BJ (cell line): ENCODE results near the gene NUPR2. TPM values are rescaled to one million over a fixed set of nuclear protein-coding genes. Genes with fewer than 3 reads are reported as not detected.
"Not testable (repeated sequence)": the region's sequence is repeated elsewhere in the genome, so short reads cannot be mapped to it uniquely, and the experiment has no call there.

Experiments
- CTCF ChIA-PET: fragments of 350-600 bp; formaldehyde crosslinking; extraction: SDS; loops from one replicate; lab custom pipeline; 2021; ENCODE audit warnings: antibody characterized with exemption, inconsistent platforms; lab: Yijun Ruan, JAX
- POLR2A ChIA-PET: fragments of 300-600 bp; sonication (Branson Sonifier 250); formaldehyde crosslinking; extraction: SDS; loops from one replicate; lab custom pipeline; 2021; ENCODE audit warnings: antibody characterized with exemption; lab: Charles Lee
- DNase-seq: peaks from one replicate; pipeline ENCODE4 v3.0.0-alpha.2; 2011; ENCODE audit warnings: low read depth
- H3K27me3 ChIP-seq: 2 replicates; pipeline ENCODE4 v1.6.0; 2011; ENCODE audit warnings: low read length; ENCODE audit not compliant: control insufficient read depth, insufficient read depth
- H3K36me3 ChIP-seq: 2 replicates; pipeline ENCODE4 v1.5.1; 2011; ENCODE audit warnings: low read length; ENCODE audit not compliant: control insufficient read depth, insufficient read depth
- H3K4me3 ChIP-seq: 2 replicates; pipeline ENCODE4 v1.5.1; 2011; ENCODE audit warnings: low read depth, mild to moderate bottlenecking, control low read depth, low read length
- polyA plus RNA-seq: library from polyadenylated mRNA; depleted of rRNA; stranded (reverse); fragments of >200 nt; gene quantifications from 2 replicates; pipeline ENCODE4 v1.2.3, GENCODE V29; 2011
- TF ChIP-seq, protein P1 (sequence below): IDR thresholded peaks from 2 replicates; pipeline ENCODE4 v1.5.1; 2011; ENCODE audit warnings: low read depth, mild to moderate bottlenecking, control low read depth, inconsistent platforms, low read length, moderate library complexity; ENCODE audit not compliant: insufficient read depth

Gene NUPR2
- polyA plus RNA-seq, 1 experiment: not detected

DNA sequence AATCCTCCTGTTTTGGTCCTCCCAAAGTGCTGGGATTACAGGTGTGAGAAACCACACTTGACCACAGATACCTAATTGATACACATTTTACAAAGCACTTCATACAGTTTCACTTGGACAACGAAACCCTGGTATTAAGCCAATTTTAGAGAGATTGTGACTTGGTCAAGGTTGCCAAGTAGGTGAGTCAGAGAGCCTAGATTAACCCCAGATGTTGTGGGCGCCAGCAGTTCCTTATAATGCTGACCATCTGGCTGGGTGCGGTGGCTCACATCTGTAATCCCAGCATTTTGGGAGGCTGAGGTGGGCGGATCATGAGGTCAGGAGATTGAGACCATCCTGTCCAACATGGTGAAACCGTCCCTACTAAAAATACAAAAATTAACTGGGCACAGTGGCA lies 18.5 kb downstream of the NUPR2 start:
- peaks cover 16% of the 10 kb centered on the region for H3K36me3 ChIP-seq
- H3K27me3 ChIP-seq: no peaks in the 10 kb centered on the region
- TF ChIP-seq, protein P1, sequence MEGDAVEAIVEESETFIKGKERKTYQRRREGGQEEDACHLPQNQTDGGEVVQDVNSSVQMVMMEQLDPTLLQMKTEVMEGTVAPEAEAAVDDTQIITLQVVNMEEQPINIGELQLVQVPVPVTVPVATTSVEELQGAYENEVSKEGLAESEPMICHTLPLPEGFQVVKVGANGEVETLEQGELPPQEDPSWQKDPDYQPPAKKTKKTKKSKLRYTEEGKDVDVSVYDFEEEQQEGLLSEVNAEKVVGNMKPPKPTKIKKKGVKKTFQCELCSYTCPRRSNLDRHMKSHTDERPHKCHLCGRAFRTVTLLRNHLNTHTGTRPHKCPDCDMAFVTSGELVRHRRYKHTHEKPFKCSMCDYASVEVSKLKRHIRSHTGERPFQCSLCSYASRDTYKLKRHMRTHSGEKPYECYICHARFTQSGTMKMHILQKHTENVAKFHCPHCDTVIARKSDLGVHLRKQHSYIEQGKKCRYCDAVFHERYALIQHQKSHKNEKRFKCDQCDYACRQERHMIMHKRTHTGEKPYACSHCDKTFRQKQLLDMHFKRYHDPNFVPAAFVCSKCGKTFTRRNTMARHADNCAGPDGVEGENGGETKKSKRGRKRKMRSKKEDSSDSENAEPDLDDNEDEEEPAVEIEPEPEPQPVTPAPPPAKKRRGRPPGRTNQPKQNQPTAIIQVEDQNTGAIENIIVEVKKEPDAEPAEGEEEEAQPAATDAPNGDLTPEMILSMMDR: no peak
- peak; percentile 81 for DNase-seq
- no peak overlapping the region for H3K4me3 ChIP-seq
- ChIA-PET POLR2A (no interaction called here), CTCF (interaction anchor here (1.1 kb wide), 1 partner anchor 18 kb away, joined by 4 read pairs; no protein-coding TSS in a partner anchor)

DNA sequence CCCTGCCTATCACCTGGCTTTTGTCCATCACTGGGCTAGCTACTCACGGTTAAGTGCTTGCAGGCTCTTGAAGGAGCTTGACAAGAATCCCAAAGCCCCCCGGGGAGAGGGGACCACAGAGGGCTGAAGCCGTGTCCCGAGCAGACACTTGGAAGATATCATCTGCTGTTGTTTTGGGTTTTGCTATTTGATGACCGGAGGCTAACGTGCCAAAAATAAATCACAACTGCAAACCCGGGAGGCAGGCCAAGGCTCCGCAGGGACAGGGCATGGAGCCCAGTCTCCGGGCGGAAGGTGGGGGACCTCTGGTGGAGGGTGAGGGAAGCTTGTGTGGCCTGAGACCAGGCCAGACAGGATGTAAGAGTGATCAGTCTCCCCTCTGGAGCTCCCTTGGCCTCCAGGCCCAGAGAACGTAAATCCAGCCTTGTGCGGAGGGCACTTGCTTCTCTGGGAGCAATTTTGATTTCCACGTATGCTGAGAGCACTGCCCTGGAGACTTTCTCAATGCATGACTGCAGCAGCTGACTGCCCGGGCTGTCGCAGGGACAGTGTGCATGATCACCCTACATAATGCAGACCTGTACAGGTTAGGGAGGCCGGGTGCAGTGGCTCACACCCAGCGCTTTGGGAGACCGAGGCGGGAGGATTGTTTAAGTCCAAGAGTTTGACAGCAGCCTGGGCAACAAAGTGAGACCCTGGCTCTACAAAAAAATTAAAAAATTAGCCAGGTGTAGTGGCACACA lies 23.3 kb downstream of the NUPR2 start, which contains the start of gene PHKG1:
Gene PHKG1, minus strand, starts transcription at position 164 of the 743 bp plus-strand sequence. CDS start 4,011 bp downstream, outside the sequence.
- POLR2A ChIA-PET: interaction anchor here (0.5 to 0.9 kb wide), 3 partner anchors 12 to 42 kb away, joined by 3 to 4 read pairs (median 4); partner anchors contain the start of genes CCT6A, CHCHD2 and PSPH
- CTCF ChIA-PET: interaction anchor here (0.7 to 3.3 kb wide), 17 partner anchors 8 to 451 kb away, joined by 3 to 24 read pairs (median 3); partner anchors contain the start of genes CCT6A and PSPH
- Histone ChIP-seq H3K4me3 (no peak within 1 kb of the TSS), H3K27me3 (no peaks in the 10 kb centered on the region), H3K36me3 (no peaks in the 10 kb centered on the region)
- TF ChIP-seq, protein P1: peak; percentile 85
- DNase-seq: peak; percentile 67

DNA sequence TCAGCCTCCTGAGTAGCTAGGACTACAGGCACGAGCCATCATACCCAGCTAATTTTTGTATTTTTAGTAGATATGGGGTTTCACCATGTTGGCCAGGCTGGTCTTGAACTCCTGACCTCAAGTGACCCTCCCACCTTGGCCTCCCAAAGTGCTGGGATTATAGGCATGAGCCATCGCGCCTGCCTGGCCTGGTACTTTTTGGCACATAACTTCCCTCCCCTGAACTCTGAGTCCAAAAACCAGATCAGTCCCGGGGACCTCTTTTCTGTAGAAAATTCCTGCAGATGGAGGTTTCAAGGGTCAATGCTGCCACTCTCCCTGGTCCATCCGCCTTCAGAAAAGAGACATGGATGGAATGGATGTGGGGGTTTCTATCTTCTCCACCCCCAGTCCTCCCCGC lies 23.8 kb downstream of the NUPR2 start:
- H3K27me3 ChIP-seq, DNase-seq, H3K4me3 ChIP-seq, H3K36me3 ChIP-seq: not testable (repeated sequence)
- ChIA-PET POLR2A (interaction anchor here (0.5 to 0.9 kb wide), 2 partner anchors 13 to 14 kb away, joined by 4 read pairs; partner anchors contain the start of gene CHCHD2), CTCF (interaction anchor here (0.7 to 3.3 kb wide), 15 partner anchors 9 to 451 kb away, joined by 3 to 24 read pairs (median 3); partner anchors contain the start of genes CCT6A and PSPH)

DNA sequence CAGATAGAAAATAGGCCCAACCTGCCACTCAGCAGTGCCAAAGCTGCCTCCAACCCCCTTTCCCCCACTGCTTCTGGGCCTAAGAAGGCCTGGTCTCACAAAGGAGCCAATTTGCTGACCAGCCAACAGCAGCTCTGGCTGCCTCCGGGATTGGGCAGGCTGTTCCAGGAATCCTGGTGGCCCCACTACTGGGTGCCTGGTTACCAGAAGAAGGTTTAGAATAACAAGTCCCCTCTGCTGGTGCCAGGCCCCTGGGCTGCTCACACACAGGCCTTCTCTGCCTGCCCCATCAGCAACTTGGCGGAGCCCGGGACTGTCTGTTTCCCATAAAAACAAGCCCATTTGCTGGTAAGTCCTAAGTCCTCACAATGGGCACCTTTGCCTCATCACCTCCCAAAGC lies 24.6 kb downstream of the NUPR2 start:
- no peak for DNase-seq
- TF ChIP-seq, protein P1: no peak
- peaks cover 4% of the 10 kb centered on the region; the same call in 1 of the 2 replicates for H3K36me3 ChIP-seq
- H3K27me3 ChIP-seq: no peaks in the 10 kb centered on the region
- H3K4me3 ChIP-seq: no peak overlapping the region
- CTCF ChIA-PET: interaction anchor here (0.9 to 3.3 kb wide), 5 partner anchors 8 to 88 kb away, joined by 3 to 24 read pairs (median 8); partner anchors contain the start of genes CCT6A and PSPH
- POLR2A ChIA-PET: interaction anchor here (0.6 kb wide), 1 partner anchor 86 kb away, joined by 3 read pairs; no protein-coding TSS in a partner anchor

DNA sequence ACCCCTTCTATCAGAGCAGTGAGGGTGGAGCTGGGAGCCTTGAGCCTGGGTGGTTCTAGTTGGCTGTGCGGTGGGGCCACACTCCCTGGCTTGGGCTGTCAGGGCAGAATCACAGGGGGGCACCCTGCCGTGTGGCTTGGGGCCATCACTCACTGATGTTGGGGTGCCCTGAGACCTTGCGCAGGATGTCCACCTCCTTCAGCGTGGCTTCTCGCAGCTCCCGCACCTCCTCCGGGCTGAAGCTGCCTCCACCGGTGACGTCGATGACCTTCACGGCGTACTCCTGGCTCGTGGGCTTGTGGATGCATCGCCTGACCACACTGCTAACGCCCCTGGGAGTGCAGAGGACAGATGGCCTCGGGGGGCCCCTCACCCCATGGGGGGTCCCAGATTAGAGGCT lies 28.8 kb downstream of the NUPR2 start:
- Histone ChIP-seq H3K27me3 (no peaks in the 10 kb centered on the region), H3K4me3 (no peak overlapping the region), H3K36me3 (peaks cover 5% of the 10 kb centered on the region; the same call in 1 of the 2 replicates)
- ChIA-PET CTCF (interaction anchor here (1.4 to 2.0 kb wide), 2 partner anchors 8 to 13 kb away, joined by 5 to 7 read pairs; no protein-coding TSS in a partner anchor), POLR2A (no interaction called here)
- TF ChIP-seq, protein P1: no peak
- DNase-seq: no peak
